H1 (cell line): ENCODE results near the gene FOXF1. TPM values are rescaled to one million over a fixed set of nuclear protein-coding genes. Genes with fewer than 3 reads are reported as not detected.

Experiments
- CTCF ChIA-PET: fragments of 300-600 bp; sonication (Branson Sonifier 250); formaldehyde crosslinking; loops from one replicate; lab custom pipeline; 2021; ENCODE audit not compliant: partially characterized antibody; lab: Charles Lee
- POLR2A ChIA-PET: fragments of 300-600 bp; sonication (Branson Sonifier 250); formaldehyde crosslinking; loops from one replicate; lab custom pipeline; 2021; ENCODE audit warnings: inconsistent platforms; ENCODE audit not compliant: partially characterized antibody; lab: Charles Lee
- DNase-seq, 2 experiments: peaks; one replicate each; pipeline versions ENCODE4 v3.0.0 to v3.0.0-alpha.2; 2010 to 2022; ENCODE audit warnings: low spot score in 2 of 2, low read depth in 1 of 2, mixed read lengths in 1 of 2
- FAIRE-seq: peaks from 2 replicates; lab custom pipeline; 2011; peaks lifted over from hg19 to GRCh38; lab: Jason Lieb, UNC
- H2AFZ ChIP-seq: 2 replicates; pipeline ENCODE4 v1.8.1; 2012; ENCODE audit warnings: low read length, inconsistent platforms
- H2AK5ac ChIP-seq: 2 replicates; pipeline ENCODE4 v1.6.1; 2013; ENCODE audit warnings: low read depth, low read length
- H2BK120ac ChIP-seq: replicated peaks from 2 replicates; pipeline ENCODE3; 2013; ENCODE audit warnings: low read depth, low read length, inconsistent platforms
- H2BK12ac ChIP-seq: 2 replicates; pipeline ENCODE4 v1.6.1; 2013; ENCODE audit warnings: low read depth, low read length
- H2BK15ac ChIP-seq: 2 replicates; pipeline ENCODE4 v1.6.1; 2013; ENCODE audit warnings: low read length
- H2BK20ac ChIP-seq: 2 replicates; pipeline ENCODE4 v1.6.1; 2013; ENCODE audit warnings: low read length
- H2BK5ac ChIP-seq: 2 replicates; pipeline ENCODE4 v1.6.1; 2013; ENCODE audit warnings: low read depth, low read length
- H3K14ac ChIP-seq: 2 replicates; pipeline ENCODE4 v1.6.1; 2013; ENCODE audit warnings: inconsistent platforms; ENCODE audit not compliant: insufficient read length
- H3K18ac ChIP-seq: 2 replicates; pipeline ENCODE4 v1.6.1; 2013; ENCODE audit warnings: low read length; ENCODE audit errors: extremely low read depth
- H3K23ac ChIP-seq: 2 replicates; pipeline ENCODE4 v1.6.1; 2013; ENCODE audit warnings: inconsistent platforms; ENCODE audit not compliant: insufficient read length
- H3K23me2 ChIP-seq: 2 replicates; pipeline ENCODE4 v1.6.1; 2013; ENCODE audit warnings: low read depth, low read length
- H3K27ac ChIP-seq: 2 replicates; pipeline ENCODE4 v1.6.1; 2011; ENCODE audit warnings: low read depth, low read length, inconsistent platforms
- H3K27me3 ChIP-seq, 4 experiments: replicated peaks in 1 of 4; 1 replicate in 1 of 4; 2 replicates in 3 of 4; pipeline versions ENCODE4 v1.6.1 to v1.8.1; 2011 to 2013; ENCODE audit warnings: low read length in 3 of 4, mild to moderate bottlenecking in 3 of 4, inconsistent platforms in 2 of 4, mixed read lengths in 2 of 4, moderate library complexity in 1 of 4; ENCODE audit not compliant: control insufficient read depth in 3 of 4, insufficient read depth in 3 of 4; ENCODE audit errors: extremely low read depth in 1 of 4
- H3K36me3 ChIP-seq, 4 experiments: 2 replicates each; pipeline versions ENCODE4 v1.6.1 to v1.8.1; 2011 to 2013; ENCODE audit warnings: mild to moderate bottlenecking in 4 of 4, low read length in 3 of 4, moderate library complexity in 2 of 4, control low read depth in 1 of 4, inconsistent platforms in 1 of 4; ENCODE audit not compliant: insufficient read depth in 4 of 4, control insufficient read depth in 2 of 4
- H3K4ac ChIP-seq: replicated peaks from 2 replicates; pipeline ENCODE3; 2013; ENCODE audit warnings: low read length, low read depth, mixed read lengths, inconsistent platforms; ENCODE audit not compliant: insufficient read length
- H3K4me1 ChIP-seq, 4 experiments: replicated peaks in 1 of 4; 1 replicate in 1 of 4; 2 replicates in 3 of 4; pipeline versions ENCODE4 v1.6.1 to v1.8.1; 2011 to 2013; ENCODE audit warnings: low read length in 3 of 4, inconsistent platforms in 2 of 4, mixed read lengths in 1 of 4; ENCODE audit not compliant: insufficient read depth in 4 of 4, control insufficient read depth in 3 of 4
- H3K4me2 ChIP-seq, 2 experiments: 2 replicates each; pipeline versions ENCODE4 v1.6.1 to v1.8.1; 2011 to 2013; ENCODE audit warnings: low read depth in 2 of 2, low read length in 2 of 2, control low read depth in 1 of 2, inconsistent platforms in 1 of 2, mild to moderate bottlenecking in 1 of 2; ENCODE audit not compliant: insufficient read depth in 1 of 2
- H3K4me3 ChIP-seq, 4 experiments: fragments of 200-600, 300-600 bp in 1 of 4; sonication (generic), shearing (Covaris generic), sonication (Bioruptor Twin) in 1 of 4; 2 replicates each; pipeline versions ENCODE4 v1.5.1 to v1.8.1; 2011 to 2016; ENCODE audit warnings: low read length in 4 of 4, low read depth in 3 of 4, control low read depth in 2 of 4, inconsistent platforms in 2 of 4, mild to moderate bottlenecking in 2 of 4, mixed read lengths in 1 of 4, moderate library complexity in 1 of 4; ENCODE audit not compliant: insufficient read depth in 2 of 4; ENCODE audit errors: extremely low read depth in 1 of 4
- H3K56ac ChIP-seq: replicated peaks from 2 replicates; pipeline ENCODE3; 2013; ENCODE audit warnings: low read depth, mild to moderate bottlenecking, mixed read lengths, low read length, inconsistent platforms; ENCODE audit not compliant: insufficient read length
- H3K79me1 ChIP-seq: 2 replicates; pipeline ENCODE4 v1.6.1; 2013; ENCODE audit warnings: low read depth, low read length, control low read depth
- H3K79me2 ChIP-seq, 2 experiments: 2 replicates each; pipeline versions ENCODE4 v1.6.1 to v1.8.1; 2012 to 2013; ENCODE audit warnings: low read length in 2 of 2, mild to moderate bottlenecking in 2 of 2, inconsistent platforms in 1 of 2; ENCODE audit not compliant: insufficient read depth in 2 of 2, control insufficient read depth in 1 of 2
- H3K9ac ChIP-seq, 4 experiments: replicated peaks in 1 of 4; 1 replicate in 1 of 4; 2 replicates in 3 of 4; pipeline versions ENCODE4 v1.6.1 to v1.8.1; 2011 to 2013; ENCODE audit warnings: low read depth in 3 of 4, low read length in 3 of 4, control low read depth in 2 of 4, mild to moderate bottlenecking in 2 of 4, moderate library complexity in 2 of 4, inconsistent platforms in 1 of 4; ENCODE audit errors: extremely low read depth in 1 of 4
- H3K9me3 ChIP-seq, 2 experiments: 2 replicates each; pipeline versions ENCODE4 v1.6.1 to v1.8.1; 2012 to 2013; ENCODE audit warnings: mild to moderate bottlenecking in 2 of 2, moderate library complexity in 2 of 2, control low read depth in 1 of 2, inconsistent platforms in 1 of 2, low read depth in 1 of 2, low read length in 1 of 2, mixed read lengths in 1 of 2; ENCODE audit not compliant: insufficient read depth in 2 of 2
- H4K20me1 ChIP-seq, 2 experiments: replicated peaks in 1 of 2; 2 replicates each; pipeline versions ENCODE3 to v1.8.1; 2011 to 2013; ENCODE audit warnings: inconsistent platforms in 2 of 2, low read length in 2 of 2, mild to moderate bottlenecking in 1 of 2; ENCODE audit not compliant: insufficient read depth in 2 of 2, control insufficient read depth in 1 of 2
- H4K5ac ChIP-seq: 2 replicates; pipeline ENCODE4 v1.6.1; 2013; ENCODE audit warnings: low read length, low read depth, mixed read lengths, inconsistent platforms; ENCODE audit not compliant: insufficient read length
- H4K8ac ChIP-seq: 2 replicates; pipeline ENCODE4 v1.8.0; 2013; ENCODE audit warnings: mild to moderate bottlenecking, moderate library complexity, low read length, inconsistent platforms; ENCODE audit not compliant: insufficient read depth; ENCODE audit errors: extremely low read depth
- H4K91ac ChIP-seq: replicated peaks from 2 replicates; pipeline ENCODE3; 2013; ENCODE audit warnings: low read length, mixed read lengths, inconsistent platforms; ENCODE audit not compliant: insufficient read length
- ASH2L ChIP-seq: fragments of 200-600, 300-600 bp; sonication (generic); IDR thresholded peaks from one replicate; pipeline ENCODE4 v1.7.1; 2017; ENCODE audit warnings: low read length
- CBX5 ChIP-seq: fragments of 300-800, 300-1000 bp; sonication (generic); IDR thresholded peaks from 2 replicates; pipeline ENCODE4 v1.7.1; 2016; ENCODE audit warnings: antibody characterized with exemption, low read length, low read depth
- CBX8 ChIP-seq: fragments of 300-800, 300-1000 bp; sonication (generic); IDR thresholded peaks from 2 replicates; pipeline ENCODE4 v1.7.1; 2016; ENCODE audit warnings: low read depth, low read length, borderline replicate concordance
- CHD1 ChIP-seq: IDR thresholded peaks from 2 replicates; pipeline ENCODE4 v1.6.1; 2012; ENCODE audit warnings: low read depth, low read length, improper control_type of control experiment
- CHD2 ChIP-seq: IDR thresholded peaks from 2 replicates; pipeline ENCODE4 v1.6.1; 2012; ENCODE audit warnings: low read length, improper control_type of control experiment
- HDAC2 ChIP-seq, 2 experiments: fragments of 300-600 bp in 1 of 2; sonication (generic) in 1 of 2; IDR thresholded peaks; 2 replicates each; pipeline ENCODE4 v1.6.1; 2011 to 2012; ENCODE audit warnings: low read depth in 2 of 2, low read length in 2 of 2, mild to moderate bottlenecking in 2 of 2, moderate library complexity in 2 of 2, borderline replicate concordance in 1 of 2, inconsistent platforms in 1 of 2
- MAFK ChIP-seq: IDR thresholded peaks from 2 replicates; pipeline ENCODE4 v1.6.1; 2012; ENCODE audit warnings: low read depth, mild to moderate bottlenecking, improper control_type of control experiment, low read length
- RAD21 ChIP-seq, 2 experiments: IDR thresholded peaks in 1 of 2; conservative IDR thresholded peaks in 1 of 2; 2 replicates each; pipeline ENCODE4 v1.6.1; 2011; ENCODE audit warnings: low read depth in 2 of 2, low read length in 2 of 2, improper control_type of control experiment in 1 of 2, inconsistent platforms in 1 of 2, mild to moderate bottlenecking in 1 of 2, moderate library complexity in 1 of 2
- RFX5 ChIP-seq: IDR thresholded peaks from 2 replicates; pipeline ENCODE4 v1.6.1; 2011; ENCODE audit warnings: low read depth, low read length, improper control_type of control experiment, borderline replicate concordance
- SP1 ChIP-seq: IDR thresholded peaks from 2 replicates; pipeline ENCODE4 v1.6.1; 2011; ENCODE audit warnings: low read depth, low read length
- WGBS, 2 experiments: shearing (Covaris generic) in 1 of 2; methylation state at CpG; one replicate each; pipeline versions ENCODE4 v1.1.6 to v1.1.7; 2013 to 2015; ENCODE audit warnings: low lambda C conversion rate in 2 of 2, mixed read lengths in 2 of 2, inconsistent platforms in 1 of 2, low coverage in 1 of 2, missing lambda C conversion rate in 1 of 2; ENCODE audit not compliant: insufficient replicate concordance in 2 of 2, insufficient coverage in 1 of 2, insufficient read length in 1 of 2; ENCODE audit errors: extremely low coverage in 1 of 2, missing lambda C conversion rate in 1 of 2; 5-methylcytosine and 5-hydroxymethylcytosine counted together
- polyA plus RNA-seq, 7 experiments: library from polyadenylated mRNA; depleted of rRNA in 3 of 7; stranded (reverse) in 5 of 7; unstranded in 2 of 7; fragments of >200 nt in 5 of 7; fragments of 200-250 nt in 2 of 7; gene quantifications; 1 replicate in 5 of 7; 2 replicates in 1 of 7; 4 replicates in 1 of 7; pipeline versions ENCODE4 v1.2.1 to v1.2.3, GENCODE V29; 2011 to 2013; ENCODE audit warnings: missing spikeins in 2 of 7, mixed read lengths in 2 of 7
- total RNA-seq: library from RNA; stranded (reverse); fragmentation: NEBNext Ultra II Directional; extraction: Animal tissue kit (Norgen Biotek cat#: 25700); gene quantifications from 2 replicates; pipeline ENCODE4 v1.2.1, GENCODE V29; 2021
- TF ChIP-seq, protein P1 (sequence below): IDR thresholded peaks from 2 replicates; pipeline ENCODE4 v1.6.1; 2012; ENCODE audit warnings: inconsistent platforms
- TF ChIP-seq, protein P2 (sequence below): IDR thresholded peaks from 2 replicates; pipeline ENCODE4 v1.6.1; 2011; ENCODE audit warnings: low read depth, mild to moderate bottlenecking, low read length; ENCODE audit not compliant: insufficient read depth

Gene FOXF1
- total and polyA plus RNA-seq, 2 of the 8 experiments (the other 6 are each of a cell fraction or from before 2014, with no cell fraction given), result 0.02 TPM; not detected in 1

DNA sequence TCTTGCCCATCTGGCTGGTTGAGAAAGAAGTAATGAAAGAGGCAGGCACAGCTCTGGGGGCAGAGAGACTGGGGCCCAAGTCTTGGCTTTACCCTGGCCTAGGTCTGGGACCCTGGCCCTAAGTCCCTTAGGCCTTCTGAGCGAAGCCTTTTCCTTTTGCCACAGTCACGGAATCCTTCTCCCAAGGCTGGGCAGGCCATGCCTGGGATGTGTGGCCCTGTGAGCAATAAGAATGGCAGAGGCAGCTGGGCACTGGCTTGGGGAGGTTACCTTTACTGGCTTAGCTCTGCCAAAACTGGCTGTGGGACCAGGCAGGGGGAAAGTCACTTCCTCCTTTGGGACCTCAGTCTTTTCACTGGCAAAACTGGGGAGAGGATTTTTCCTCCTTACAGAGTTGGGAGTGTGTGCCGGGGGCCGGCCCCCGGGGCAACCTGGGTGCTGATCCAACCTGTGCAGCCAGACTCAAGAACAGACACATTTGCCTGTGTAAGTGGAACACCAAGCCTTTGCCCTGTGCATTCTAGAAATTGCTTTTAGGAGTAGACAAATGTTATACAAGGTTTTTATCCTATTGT lies 12.9 kb downstream of the FOXF1 start:
- DNase-seq (no peak), FAIRE-seq (no peak)
- no peak overlapping the region for H3K56ac ChIP-seq
- H4K91ac ChIP-seq, result no peak overlapping the region
- POLR2A ChIA-PET, result interaction anchor here (0.8 to 1.2 kb wide), 2 partner anchors 30 to 453 kb away, joined by 3 read pairs; no protein-coding TSS in a partner anchor
- WGBS, 2 experiments, result 85% methylated on average over 5 of the region's 5 CpGs; no CpG with 5 or more reads in 1 of the 2 experiments
- no peaks in the 10 kb centered on the region for H3K23me2 ChIP-seq
- no peak overlapping the region for H2BK15ac ChIP-seq
- H3K4me3 ChIP-seq, result no peak overlapping the region
- no peak overlapping the region for H2AFZ ChIP-seq
- CTCF ChIA-PET, result interaction anchor here (0.8 to 1.5 kb wide), 2 partner anchors 503 to 702 kb away, joined by 3 to 4 read pairs; no protein-coding TSS in a partner anchor
- H3K4me2 ChIP-seq, result no peak overlapping the region
- H2BK5ac ChIP-seq, result no peak overlapping the region
- no peak overlapping the region for H2AK5ac ChIP-seq
- H3K79me2 ChIP-seq, result no peaks in the 10 kb centered on the region
- H2BK20ac ChIP-seq, result no peak overlapping the region
- H4K5ac ChIP-seq, result no peak overlapping the region
- no peak overlapping the region for H3K14ac ChIP-seq
- no peak overlapping the region for H3K18ac ChIP-seq
- H3K79me1 ChIP-seq, result no peaks in the 10 kb centered on the region
- no peaks in the 10 kb centered on the region for H3K36me3 ChIP-seq
- H3K4me1 ChIP-seq, result no peaks in the 10 kb centered on the region
- no peak overlapping the region for H2BK120ac ChIP-seq
- no peak overlapping the region for H2BK12ac ChIP-seq
- H3K4ac ChIP-seq, result no peak overlapping the region
- peaks cover 3 to 7% of the 10 kb centered on the region in 2 experiments; a peak in 2 of 4 replicates for H3K9me3 ChIP-seq
- peaks cover 10 to 20% (median 14%) of the 10 kb centered on the region in 4 experiments for H3K27me3 ChIP-seq
- H3K9ac ChIP-seq, result no peak overlapping the region
- no peak overlapping the region for H4K8ac ChIP-seq
- peaks cover 0 to 3% of the 10 kb centered on the region in 2 experiments for H4K20me1 ChIP-seq
- no peak overlapping the region for H3K27ac ChIP-seq
- no peak overlapping the region for H3K23ac ChIP-seq
- TF ChIP-seq ASH2L, result no peak
- no peak for TF ChIP-seq SP1
- TF ChIP-seq MAFK, result no peak
- TF ChIP-seq, protein P1, sequence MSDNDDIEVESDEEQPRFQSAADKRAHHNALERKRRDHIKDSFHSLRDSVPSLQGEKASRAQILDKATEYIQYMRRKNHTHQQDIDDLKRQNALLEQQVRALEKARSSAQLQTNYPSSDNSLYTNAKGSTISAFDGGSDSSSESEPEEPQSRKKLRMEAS, result no peak
- TF ChIP-seq CHD2, result no peak
- TF ChIP-seq RFX5, result no peak
- TF ChIP-seq HDAC2 (IDR thresholded peaks at IDR 0.05; ENCODE audit: borderline replicate concordance in 1 of 2, low read depth in 2 of 2, low read length in 2 of 2), result no peak
- TF ChIP-seq, protein P2, sequence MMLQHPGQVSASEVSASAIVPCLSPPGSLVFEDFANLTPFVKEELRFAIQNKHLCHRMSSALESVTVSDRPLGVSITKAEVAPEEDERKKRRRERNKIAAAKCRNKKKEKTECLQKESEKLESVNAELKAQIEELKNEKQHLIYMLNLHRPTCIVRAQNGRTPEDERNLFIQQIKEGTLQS, result no peak
- no peak for TF ChIP-seq RAD21 (IDR thresholded peaks at IDR 0.05 in 1 of 2, conservative IDR thresholded peaks at IDR 0.05 in 1 of 2; ENCODE audit: low read depth in 2 of 2, low read length in 2 of 2)
- no peak for TF ChIP-seq CHD1
- no peak for TF ChIP-seq CBX5
- TF ChIP-seq CBX8, result no peak
